OCI-LY1 (cell line): Measurements from ENCODE around the gene SYF2.

Experiments
- H2AFZ ChIP-seq: fragments of 200-600 bp; sonication (generic), shearing (Covaris generic); 2 replicates; pipeline ENCODE4 v1.6.0; 2014; ENCODE audit warnings: antibody characterized with exemption, mild to moderate bottlenecking, low read length
- H3F3A ChIP-seq: fragments of 200-600 bp; sonication (generic), shearing (Covaris generic); 2 replicates; pipeline ENCODE4 v1.6.0; 2014; ENCODE audit warnings: mild to moderate bottlenecking, antibody characterized with exemption, low read length, moderate library complexity; ENCODE audit not compliant: insufficient read depth
- H3K27ac ChIP-seq: fragments of 200-600 bp; sonication (generic); 2 replicates; pipeline ENCODE4 v1.5.1; 2014; ENCODE audit warnings: low read length, mixed run types, mild to moderate bottlenecking, low read depth; ENCODE audit not compliant: poor library complexity, severe bottlenecking
- H3K27me3 ChIP-seq: fragments of 200-600 bp; sonication (generic); 2 replicates; pipeline ENCODE4 v1.6.0; 2014; ENCODE audit warnings: antibody characterized with exemption, mild to moderate bottlenecking, low read length, moderate library complexity; ENCODE audit not compliant: insufficient read depth
- H3K36me3 ChIP-seq: fragments of 200-600 bp; sonication (generic); 2 replicates; pipeline ENCODE4 v1.6.1; 2014; ENCODE audit warnings: mild to moderate bottlenecking, antibody characterized with exemption, low read length, moderate library complexity, mixed read lengths; ENCODE audit not compliant: insufficient read depth
- H3K4me1 ChIP-seq: fragments of 200-600 bp; sonication (generic); 2 replicates; pipeline ENCODE4 v1.5.1; 2014; ENCODE audit warnings: mild to moderate bottlenecking, low read length, moderate library complexity; ENCODE audit not compliant: insufficient read depth, severe bottlenecking
- H3K4me2 ChIP-seq: fragments of 200-600 bp; sonication (generic), shearing (Covaris generic); 2 replicates; pipeline ENCODE4 v1.6.1; 2014; ENCODE audit warnings: low read length
- H3K4me3 ChIP-seq: fragments of 200-600 bp; sonication (generic); 2 replicates; pipeline ENCODE4 v1.5.1; 2014; ENCODE audit warnings: low read length, low read depth, mild to moderate bottlenecking, mixed read lengths; ENCODE audit not compliant: poor library complexity, severe bottlenecking
- H3K79me2 ChIP-seq: fragments of 200-600 bp; shearing (Covaris generic); 2 replicates; pipeline ENCODE4 v1.6.1; 2016; ENCODE audit warnings: mixed run types, low read length, mixed read lengths; ENCODE audit not compliant: insufficient read depth
- H3K9ac ChIP-seq: fragments of 200-600 bp; sonication (generic), shearing (Covaris generic); 2 replicates; pipeline ENCODE4 v1.6.1; 2014; ENCODE audit warnings: mild to moderate bottlenecking, low read length, mixed read lengths
- H3K9me2 ChIP-seq: fragments of 200-600 bp; sonication (generic), shearing (Covaris generic); 2 replicates; pipeline ENCODE4 v1.6.1; 2014; ENCODE audit warnings: low read depth, mild to moderate bottlenecking, low read length, mixed read lengths
- H3K9me3 ChIP-seq: fragments of 200-600 bp; shearing (Covaris generic); 2 replicates; pipeline ENCODE4 v1.6.1; 2014; ENCODE audit warnings: low read length, mixed read lengths
- H4K20me1 ChIP-seq: fragments of 200-600 bp; sonication (generic), shearing (Covaris generic); 2 replicates; pipeline ENCODE4 v1.6.0; 2016; ENCODE audit warnings: mild to moderate bottlenecking, low read length; ENCODE audit not compliant: insufficient read depth
- CTCF ChIP-seq: fragments of 200-600 bp; sonication (generic), shearing (Covaris generic); IDR thresholded peaks from 2 replicates; pipeline ENCODE4 v1.5.1; 2017; ENCODE audit warnings: mild to moderate bottlenecking, antibody characterized with exemption, low read length, moderate library complexity, mixed read lengths
- EZH2 ChIP-seq: fragments of 200-600 bp; sonication (generic), shearing (Covaris generic); IDR thresholded peaks from 2 replicates; pipeline ENCODE4 v1.8.0; 2017; ENCODE audit warnings: borderline replicate concordance, mixed run types, mild to moderate bottlenecking, antibody characterized with exemption, low read length, moderate library complexity, mixed read lengths

Gene SYF2

DNA sequence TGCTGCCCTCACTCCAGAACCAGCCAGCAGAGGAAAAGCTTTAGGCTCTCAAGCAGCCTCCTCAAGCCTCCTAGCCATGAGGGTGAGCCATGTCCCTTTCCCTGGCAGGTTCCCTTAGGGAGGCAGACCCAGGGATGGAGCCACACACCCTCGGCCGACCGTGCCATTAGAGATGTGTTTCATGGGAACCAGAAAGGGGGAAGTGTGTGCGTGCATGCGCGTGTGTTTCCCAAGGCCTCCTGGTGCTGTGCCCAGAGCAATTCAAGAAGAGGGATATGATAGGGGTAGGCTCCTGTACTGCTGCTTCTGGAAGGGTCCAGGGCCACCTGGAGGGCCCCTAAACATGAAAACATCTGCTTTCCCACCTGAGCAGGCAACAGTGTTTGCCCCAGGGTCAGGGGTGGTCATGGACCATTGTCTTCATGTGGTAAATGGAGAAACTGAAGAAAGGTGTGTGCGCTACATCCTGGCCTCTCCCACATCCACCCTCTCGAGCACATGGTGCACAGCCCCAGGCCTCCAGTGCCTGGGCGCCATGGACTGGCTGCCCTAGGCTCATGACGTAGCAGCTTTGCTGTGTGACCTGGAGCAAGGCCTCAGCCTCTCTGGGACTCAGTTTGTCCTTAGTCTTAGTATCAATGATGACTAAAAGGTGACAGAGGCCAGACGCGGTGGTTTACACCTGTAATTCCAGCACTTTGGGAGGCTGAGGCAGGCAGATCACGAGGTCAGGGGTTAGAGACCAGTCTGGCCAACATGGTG lies 48.1 kb downstream of the SYF2 start:
- Histone ChIP-seq H3K27ac (no peak overlapping the region), H3K79me2 (no peaks in the 10 kb centered on the region), H3F3A (no peaks in the 10 kb centered on the region), H3K36me3 (no peaks in the 10 kb centered on the region), H3K27me3 (peaks cover 6% of the 10 kb centered on the region; the same call in 1 of the 2 replicates), H4K20me1 (no peaks in the 10 kb centered on the region), H2AFZ (no peak overlapping the region), H3K4me1 (no peaks in the 10 kb centered on the region), H3K9ac (no peak overlapping the region), H3K4me2 (no peak overlapping the region), H3K9me2 (no peaks in the 10 kb centered on the region), H3K9me3 (no peaks in the 10 kb centered on the region), H3K4me3 (no peak overlapping the region)
- TF ChIP-seq EZH2 (no peak), CTCF (no peak)

DNA sequence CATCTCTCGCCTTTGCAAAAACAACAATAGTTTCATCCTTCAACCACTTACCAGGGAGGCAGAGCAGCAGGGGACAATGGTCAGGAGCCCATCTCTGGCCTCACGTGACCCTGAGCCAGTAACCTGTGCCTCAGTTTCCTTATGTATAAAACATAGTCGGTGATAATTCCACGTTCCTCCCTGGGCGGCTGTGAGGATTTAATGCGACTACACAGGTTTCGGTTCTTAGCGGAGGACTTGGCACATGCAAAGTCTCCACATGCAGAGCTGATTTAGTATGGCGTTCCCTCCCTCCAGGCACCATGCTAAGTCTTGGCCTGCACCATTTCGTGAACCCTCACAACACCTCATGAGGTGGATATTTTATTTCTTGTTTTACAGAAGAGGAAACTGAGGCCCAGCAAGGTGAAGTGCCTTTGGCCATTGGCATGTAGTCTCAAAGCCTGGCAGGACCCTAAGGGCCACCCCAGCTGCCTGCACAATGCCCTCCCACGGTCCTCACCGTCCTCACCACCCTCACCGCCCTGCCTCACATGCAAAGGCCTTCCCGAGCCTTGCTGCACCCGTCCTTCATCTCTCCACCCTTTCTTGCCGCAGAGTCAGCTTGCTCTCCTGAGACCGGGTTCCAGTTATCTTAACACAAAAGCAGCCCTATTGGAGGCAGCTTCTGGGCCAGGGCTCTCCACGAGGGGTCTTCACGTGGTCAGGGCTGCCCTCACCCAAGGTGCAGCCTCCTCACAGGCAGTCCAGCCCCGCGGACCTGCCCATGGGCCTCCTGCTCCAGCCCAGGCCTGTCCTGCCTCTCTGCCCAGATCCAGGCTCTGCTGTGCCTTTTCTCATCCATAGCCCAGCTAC lies 48.9 kb downstream of the SYF2 start:
- H3K9ac ChIP-seq: no peak overlapping the region
- H3K36me3 ChIP-seq: no peaks in the 10 kb centered on the region
- no peak overlapping the region for H3K4me3 ChIP-seq
- no peaks in the 10 kb centered on the region for H3K9me3 ChIP-seq
- H3K9me2 ChIP-seq: no peaks in the 10 kb centered on the region
- H3K4me1 ChIP-seq: no peaks in the 10 kb centered on the region
- no peak overlapping the region for H3K27ac ChIP-seq
- H4K20me1 ChIP-seq: no peaks in the 10 kb centered on the region
- no peak overlapping the region for H3K4me2 ChIP-seq
- no peaks in the 10 kb centered on the region for H3F3A ChIP-seq
- no peak overlapping the region for H2AFZ ChIP-seq
- no peaks in the 10 kb centered on the region for H3K79me2 ChIP-seq
- peaks cover 12% of the 10 kb centered on the region; the same call in 1 of the 2 replicates for H3K27me3 ChIP-seq
- no peak for TF ChIP-seq CTCF

- no peaks in the 10 kb centered on the region for H3K4me1 ChIP-seq
- no peaks in the 10 kb centered on the region; the same call in 1 of the 2 replicates for H3K36me3 ChIP-seq
- H3K27me3 ChIP-seq: peaks cover 15% of the 10 kb centered on the region; the same call in 1 of the 2 replicates
- no peaks in the 10 kb centered on the region for H4K20me1 ChIP-seq
- H3K79me2 ChIP-seq: no peaks in the 10 kb centered on the region
- H3K9me3 ChIP-seq: no peaks in the 10 kb centered on the region
- TF ChIP-seq EZH2 (no peak), CTCF (no peak)
- no peak overlapping the region for H3K4me3 ChIP-seq
- no peaks in the 10 kb centered on the region for H3K9me2 ChIP-seq
- H3K4me2 ChIP-seq: no peak overlapping the region
- H2AFZ ChIP-seq: no peak overlapping the region
- H3K27ac ChIP-seq: no peak overlapping the region
- no peaks in the 10 kb centered on the region for H3F3A ChIP-seq
- H3K9ac ChIP-seq: no peak overlapping the region
Measured at GRCh38 chr1:25182629-25183028, 49.7 kb downstream of the SYF2 start.
